Spinal cord (tissue), 10 donors: ENCODE results near the gene MSMP. TPM values are rescaled to one million over a fixed set of nuclear protein-coding genes. Genes with fewer than 3 reads are reported as not detected.

Experiments
- DNase-seq, 6 donors: peaks; one replicate each; pipeline versions ENCODE4 v3.0.0 to v3.0.0-alpha.2; 2013 to 2015; ENCODE audit warnings: low spot score in 6 of 6, low read depth in 4 of 6
- H3K27ac ChIP-seq: one replicate; pipeline ENCODE4 v1.5.1; 2013; ENCODE audit warnings: low read depth, low read length, control low read depth
- H3K27me3 ChIP-seq: one replicate; pipeline ENCODE4 v1.6.1; 2013; ENCODE audit warnings: low read length; ENCODE audit not compliant: control insufficient read depth, insufficient read depth
- H3K36me3 ChIP-seq: one replicate; pipeline ENCODE4 v1.6.1; 2013; ENCODE audit warnings: low read length; ENCODE audit not compliant: control insufficient read depth, insufficient read depth
- H3K4me1 ChIP-seq: one replicate; pipeline ENCODE4 v1.6.1; 2013; ENCODE audit warnings: low read length; ENCODE audit not compliant: control insufficient read depth, insufficient read depth
- H3K4me3 ChIP-seq: one replicate; pipeline ENCODE4 v1.5.1; 2013; ENCODE audit warnings: low read depth, low read length, control low read depth
- H3K9me3 ChIP-seq: one replicate; pipeline ENCODE4 v1.6.1; 2013; ENCODE audit warnings: low read length; ENCODE audit not compliant: control insufficient read depth, insufficient read depth
- WGBS: methylation state at CpG from one replicate; pipeline ENCODE4 v1.1.5; 2013; ENCODE audit warnings: missing lambda C conversion rate; ENCODE audit not compliant: insufficient coverage; 5-methylcytosine and 5-hydroxymethylcytosine counted together
- polyA plus RNA-seq, 2 donors: library from polyadenylated mRNA; unstranded; fragments of 120-200 nt; gene quantifications; one replicate each; pipeline ENCODE4 v1.2.1, GENCODE V29; 2013; ENCODE audit not compliant: insufficient read length in 2 of 2
- small RNA-seq: library from RNA; depleted of rRNA; stranded (forward); fragments of <200 nt; gene quantifications from one replicate; pipeline ENCODE3, GENCODE V24; 2014; ENCODE audit warnings: low replicate concordance
- total RNA-seq, 2 donors: library from RNA; depleted of rRNA in 1 of 2; stranded (reverse); fragments of 120-200 nt in 1 of 2; fragments of >200 nt in 1 of 2; gene quantifications; one replicate each; pipeline versions ENCODE4 v1.2.3 to v1.2.4, GENCODE V29; 2013 to 2014
- donor health status: healthy.

MSMP gene
- total and polyA plus RNA-seq, 4 donors = 0.77 to 1.6 TPM; not detected in 2

DNA sequence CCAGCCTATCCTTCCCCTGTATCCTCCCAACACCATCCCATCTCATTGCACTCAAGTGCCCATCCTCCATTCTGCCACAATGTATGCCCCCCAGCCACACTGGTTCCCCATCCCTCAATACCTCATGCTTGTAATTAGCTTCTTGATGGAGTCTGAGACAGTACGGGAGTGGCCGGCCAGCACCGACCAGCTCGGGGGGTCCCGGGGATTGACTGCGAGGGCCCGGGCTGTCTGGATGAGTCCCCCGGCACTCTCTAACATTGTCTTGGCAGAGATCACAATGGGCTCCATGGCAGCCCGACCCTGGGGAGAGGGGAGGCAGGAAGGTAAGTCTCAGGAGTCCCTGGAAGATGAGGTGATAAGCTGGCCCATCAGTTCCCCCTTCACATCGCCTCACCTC is 47.1 kb downstream of the MSMP start:
- Histone ChIP-seq H3K36me3 (peaks cover 96% of the 10 kb centered on the region), H3K4me3 (no peak overlapping the region), H3K4me1 (no peaks in the 10 kb centered on the region), H3K27ac (no peak overlapping the region), H3K27me3 (no peaks in the 10 kb centered on the region), H3K9me3 (no peaks in the 10 kb centered on the region)
- WGBS = 96% methylated on average over 6 of the region's 10 CpGs
- DNase-seq = no peak

DNA sequence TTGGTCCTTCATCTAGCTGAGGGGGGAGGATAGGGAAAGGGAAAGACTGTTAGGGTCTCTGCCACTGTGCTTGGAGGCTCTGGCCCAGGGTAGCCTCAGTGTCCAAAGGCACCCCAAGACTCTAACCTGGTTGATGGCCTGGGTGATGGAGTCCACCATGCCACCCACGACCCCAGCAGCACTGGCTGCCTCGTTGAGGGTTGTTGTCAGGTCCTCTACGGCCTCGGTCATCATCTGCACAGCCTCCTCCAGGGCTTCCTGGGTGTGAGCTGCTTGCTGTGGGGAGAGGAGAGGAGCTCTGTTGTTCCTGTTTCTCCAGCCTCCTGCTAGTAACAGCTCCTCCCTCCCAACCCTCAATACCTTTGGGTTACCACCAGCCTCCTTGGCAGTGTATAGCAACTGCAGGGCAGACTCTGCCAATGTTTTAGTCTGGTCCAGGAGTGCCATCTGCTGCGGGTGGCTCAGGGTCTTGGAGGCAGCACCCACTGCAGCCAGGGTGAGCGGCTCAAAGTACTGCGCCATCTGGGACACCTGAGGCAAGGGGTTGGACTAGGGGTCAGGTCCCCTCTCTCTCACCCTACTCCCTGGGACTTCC is 48.1 kb downstream of the MSMP start:
- no peak overlapping the region for H3K4me3 ChIP-seq
- no peak overlapping the region for H3K27ac ChIP-seq
- H3K36me3 ChIP-seq = peaks cover 93% of the 10 kb centered on the region
- 100% methylated on average over 6 of the region's 7 CpGs for WGBS
- no peak for DNase-seq
- no peaks in the 10 kb centered on the region for H3K9me3 ChIP-seq
- H3K4me1 ChIP-seq = no peaks in the 10 kb centered on the region
- H3K27me3 ChIP-seq = no peaks in the 10 kb centered on the region

DNA sequence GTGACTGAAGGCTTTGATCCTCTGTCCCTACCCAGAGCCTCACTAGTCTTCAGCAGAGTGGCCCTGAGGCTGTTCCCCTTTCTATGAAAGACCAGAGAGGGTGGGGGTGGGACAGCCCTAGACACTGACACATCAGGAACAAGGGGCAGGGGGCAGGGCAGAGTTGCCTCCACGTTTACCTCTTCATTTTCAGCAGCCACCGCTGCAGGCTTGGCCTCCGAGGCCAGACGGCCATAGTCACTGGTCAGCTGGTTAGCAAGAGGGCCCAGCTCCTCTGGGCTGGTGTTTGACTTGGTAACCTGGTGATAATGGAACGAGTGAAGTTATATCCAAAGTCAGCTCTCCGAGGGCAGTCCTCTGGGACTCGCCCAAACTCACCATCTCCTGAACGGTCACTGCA is 48.7 kb downstream of the MSMP start:
- DNase-seq = no peak
- Histone ChIP-seq H3K4me1 (no peaks in the 10 kb centered on the region), H3K36me3 (peaks cover 90% of the 10 kb centered on the region), H3K9me3 (no peaks in the 10 kb centered on the region), H3K4me3 (no peak overlapping the region), H3K27ac (no peak overlapping the region), H3K27me3 (no peaks in the 10 kb centered on the region)
- WGBS = 92% methylated on average over 7 of the region's 8 CpGs

DNA sequence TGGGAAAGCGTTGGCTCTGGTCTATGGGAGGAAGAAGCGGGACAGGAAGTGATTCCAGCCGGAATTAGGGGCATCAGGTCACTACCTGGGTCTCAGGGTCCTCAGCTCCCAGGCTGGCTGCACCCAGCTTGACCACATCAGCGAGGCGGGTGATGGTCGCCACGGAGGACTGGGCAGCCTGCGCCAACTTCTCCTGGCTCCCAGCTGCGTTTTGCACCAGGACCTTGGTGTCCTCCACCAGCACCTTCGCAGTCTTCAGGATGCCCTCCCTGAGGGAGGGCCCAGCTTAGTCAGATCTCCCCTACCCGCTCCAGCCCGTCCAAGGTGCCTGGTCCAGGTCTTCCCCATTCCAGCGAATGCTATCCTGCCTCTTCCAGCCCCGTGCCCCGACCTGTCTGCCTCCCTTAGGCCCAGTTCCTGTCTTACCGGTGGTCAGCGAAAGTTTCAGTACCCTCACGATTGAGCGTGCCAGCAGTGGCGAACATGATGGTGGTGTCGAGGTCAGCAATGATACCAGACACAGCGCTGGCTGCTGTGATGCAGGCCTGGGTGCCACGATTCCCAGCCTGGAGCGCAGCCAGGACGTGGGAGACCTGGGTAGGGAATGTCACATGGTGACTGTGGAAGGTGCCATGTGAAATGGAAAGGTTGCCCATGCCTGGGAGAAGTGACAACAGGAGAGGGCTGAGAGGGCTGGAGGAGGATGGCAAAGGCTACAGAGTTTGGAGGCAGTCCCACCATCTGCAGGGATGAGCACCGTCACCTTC is 50.0 kb downstream of the MSMP start:
- WGBS = 97% methylated on average over 26 of the region's 26 CpGs

More for the DNA sequence above, 50.0 kb downstream of the MSMP start:
- Histone ChIP-seq H3K9me3 (no peaks in the 10 kb centered on the region), H3K27me3 (no peaks in the 10 kb centered on the region), H3K36me3 (peaks cover 92% of the 10 kb centered on the region), H3K4me3 (no peak overlapping the region), H3K4me1 (no peaks in the 10 kb centered on the region), H3K27ac (no peak overlapping the region)
- DNase-seq = no peak

Small RNAs within 50 kb of the gene (small RNA-seq; reads per million reads assigned to genes)
- 0.08 reads per million for gene MIR6853

Other genes starting within 250 kb of the MSMP start
- 10 to 100 TPM in 1 of 2 donors, 1 to 10 TPM in 1; 9.0 to 21.8 TPM for gene TESK1, start 149.0 kb downstream of the MSMP start, total RNA-seq
- gene TESK1, start 149.0 kb downstream of the MSMP start, polyA plus RNA-seq = 10 to 100 TPM; 66.2 to 80.8 TPM
- 1 to 10 TPM; 1.3 to 1.7 TPM for gene CD72, start 135.9 kb downstream of the MSMP start, total RNA-seq
- gene CD72, start 135.9 kb downstream of the MSMP start, polyA plus RNA-seq = 1 to 10 TPM in 1 of 2 donors, under 1 TPM in 1; 0.40 to 1.6 TPM
- gene SIT1, start 103.3 kb downstream of the MSMP start, total RNA-seq = not detected
- under 1 TPM in 1 of 2 donors, not detected in 1; 0.36 TPM for gene SIT1, start 103.3 kb downstream of the MSMP start, polyA plus RNA-seq
- over 10,000 TPM; 17,832 to 50,424 TPM for gene RMRP, start 96.3 kb downstream of the MSMP start, total RNA-seq
- gene RMRP, start 96.3 kb downstream of the MSMP start, polyA plus RNA-seq = 1 to 10 TPM in 1 of 2 donors, not detected in 1; 1.8 TPM
- 10 to 100 TPM in 1 of 2 donors, 1 to 10 TPM in 1; 8.3 to 26.6 TPM for gene CCDC107, start 96.0 kb downstream of the MSMP start, total RNA-seq
- gene CCDC107, start 96.0 kb downstream of the MSMP start, polyA plus RNA-seq = 10 to 100 TPM; 34.6 to 38.2 TPM
- 1 to 10 TPM in 1 of 2 donors, under 1 TPM in 1; 0.79 to 1.5 TPM for gene ARHGEF39, start 89.1 kb downstream of the MSMP start, total RNA-seq
- gene ARHGEF39, start 89.1 kb downstream of the MSMP start, polyA plus RNA-seq = 1 to 10 TPM; 3.2 to 4.5 TPM
- gene CA9, start 80.3 kb downstream of the MSMP start, total RNA-seq = 1 to 10 TPM in 1 of 2 donors, not detected in 1; 3.1 TPM
- under 1 TPM; 0.38 to 0.96 TPM for gene CA9, start 80.3 kb downstream of the MSMP start, polyA plus RNA-seq
- 100 to 1,000 TPM in 1 of 2 donors, 10 to 100 TPM in 1; 29.6 to 191 TPM for gene TPM2, start 64.4 kb downstream of the MSMP start, total RNA-seq
- 100 to 1,000 TPM in 1 of 2 donors, 10 to 100 TPM in 1; 76.6 to 117 TPM for gene TPM2, start 64.4 kb downstream of the MSMP start, polyA plus RNA-seq
- 100 to 1,000 TPM in 1 of 2 donors, 10 to 100 TPM in 1; 73.7 to 135 TPM for gene TLN1, start 22.1 kb downstream of the MSMP start, total RNA-seq
- gene TLN1, start 22.1 kb downstream of the MSMP start, polyA plus RNA-seq = 10 to 100 TPM; 75.5 to 90.5 TPM
- 10 to 100 TPM; 29.6 to 48.2 TPM for gene CREB3, start 21.6 kb downstream of the MSMP start, total RNA-seq
- gene CREB3, start 21.6 kb downstream of the MSMP start, polyA plus RNA-seq = 10 to 100 TPM; 50.7 to 53.6 TPM
- gene GBA2, start 5.0 kb downstream of the MSMP start, total RNA-seq = 10 to 100 TPM; 46.9 to 74.4 TPM
- 100 to 1,000 TPM; 109 to 131 TPM for gene GBA2, start 5.0 kb downstream of the MSMP start, polyA plus RNA-seq
- 10 to 100 TPM; 12.7 to 21.2 TPM for gene RGP1, start 5.0 kb downstream of the MSMP start, total RNA-seq
- gene RGP1, start 5.0 kb downstream of the MSMP start, polyA plus RNA-seq = 10 to 100 TPM; 21.9 to 23.5 TPM
- 10 to 100 TPM; 15.0 to 24.9 TPM for gene NPR2, start 37.3 kb upstream of the MSMP start, total RNA-seq
- gene NPR2, start 37.3 kb upstream of the MSMP start, polyA plus RNA-seq = 10 to 100 TPM; 36.9 to 39.5 TPM
- 10 to 100 TPM in 1 of 2 donors, 1 to 10 TPM in 1; 4.2 to 54.4 TPM for gene SPAG8, start 58.0 kb upstream of the MSMP start, total RNA-seq
- 10 to 100 TPM; 12.7 to 16.5 TPM for gene SPAG8, start 58.0 kb upstream of the MSMP start, polyA plus RNA-seq
- gene HINT2, start 60.8 kb upstream of the MSMP start, total RNA-seq = 10 to 100 TPM; 16.3 to 57.5 TPM
- 10 to 100 TPM; 39.4 to 43.4 TPM for gene HINT2, start 60.8 kb upstream of the MSMP start, polyA plus RNA-seq
- gene FAM221B, start 74.5 kb upstream of the MSMP start, total RNA-seq = under 1 TPM in 1 of 2 donors, not detected in 1; 0.06 TPM
- under 1 TPM; 0.41 to 0.73 TPM for gene FAM221B, start 74.5 kb upstream of the MSMP start, polyA plus RNA-seq
- gene TMEM8B, start 75.0 kb upstream of the MSMP start, total RNA-seq = 1 to 10 TPM; 7.3 to 10.0 TPM
- gene TMEM8B, start 75.0 kb upstream of the MSMP start, polyA plus RNA-seq = 10 to 100 TPM; 58.1 to 58.8 TPM
- under 1 TPM in 1 of 2 donors, not detected in 1; 0.10 TPM for gene OR13J1, start 116.1 kb upstream of the MSMP start, total RNA-seq
- gene OR13J1, start 116.1 kb upstream of the MSMP start, polyA plus RNA-seq = under 1 TPM in 1 of 2 donors, not detected in 1; 0.35 TPM
- gene HRCT1, start 151.9 kb upstream of the MSMP start, total RNA-seq = 1 to 10 TPM in 1 of 2 donors, not detected in 1; 1.6 TPM
- 1 to 10 TPM in 1 of 2 donors, under 1 TPM in 1; 0.81 to 1.2 TPM for gene HRCT1, start 151.9 kb upstream of the MSMP start, polyA plus RNA-seq
- under 1 TPM; 0.69 to 0.77 TPM for gene SPAAR, start 155.2 kb upstream of the MSMP start, total RNA-seq
- 1 to 10 TPM; 1.6 to 1.8 TPM for gene SPAAR, start 155.2 kb upstream of the MSMP start, polyA plus RNA-seq
- gene OR2S2, start 203.9 kb upstream of the MSMP start, total RNA-seq = not detected
- gene OR2S2, start 203.9 kb upstream of the MSMP start, polyA plus RNA-seq = not detected